ENCODE results near the gene CGNL1.

The CGNL1 gene

GRCh38 chr15:57460208-57460816, 84.0 kb downstream of the CGNL1 start:
- no peak for DNase-seq

- no peak for DNase-seq
Observed at GRCh38 chr15:57461541-57461940, 85.2 kb downstream of the CGNL1 start.

DNA sequence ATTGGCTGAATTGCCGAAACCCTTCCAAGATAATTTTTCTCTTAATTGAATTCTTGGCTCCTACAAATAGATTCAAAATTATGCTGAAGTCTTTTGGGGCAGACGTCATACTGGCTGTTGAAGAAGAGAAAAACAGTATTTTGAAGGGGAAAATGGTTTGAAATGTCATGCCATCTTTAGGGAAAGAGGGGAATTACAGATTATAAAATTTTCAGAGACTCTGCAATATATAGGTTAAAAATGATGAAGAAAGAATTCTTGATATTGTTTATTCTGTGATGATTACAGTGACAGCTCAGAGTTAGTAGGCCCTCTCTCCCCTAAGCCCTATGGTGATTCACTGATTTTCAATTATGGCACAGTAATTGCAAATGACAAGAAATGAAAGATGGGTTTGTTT, 86.1 kb downstream of the CGNL1 start:
- DNase-seq, result no peak

- no peak for DNase-seq
Observed at GRCh38 chr15:57463360-57463759, 87.1 kb downstream of the CGNL1 start.

- DNase-seq, result no peak
Observed at GRCh38 chr15:57464480-57464879, 88.2 kb downstream of the CGNL1 start.

DNA sequence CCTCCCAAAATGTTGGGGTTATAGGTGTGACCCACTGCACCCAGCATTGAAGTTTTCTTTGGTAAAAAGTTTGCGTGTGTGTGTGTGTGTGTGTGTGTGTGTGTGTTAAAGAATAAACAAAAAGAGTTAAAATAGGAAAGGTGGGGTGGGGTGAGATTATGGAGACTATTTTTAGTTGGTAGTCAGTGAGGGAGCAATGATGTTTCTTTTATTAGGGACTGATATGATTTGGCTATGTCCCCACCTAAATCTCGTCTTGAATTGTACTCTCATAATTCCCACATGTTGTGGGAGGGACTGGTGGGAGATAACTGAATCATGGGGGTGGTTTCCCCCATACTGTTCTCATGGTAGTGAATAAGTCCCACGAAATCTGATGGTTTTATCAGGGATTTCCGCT, 92.2 kb downstream of the CGNL1 start:
- DNase-seq, result no peak

GRCh38 chr15:57470543-57470942, 94.2 kb downstream of the CGNL1 start:
- DNase-seq, result no peak

GRCh38 chr15:57472861-57473260, 96.6 kb downstream of the CGNL1 start:
- DNase-seq, result no peak

DNA sequence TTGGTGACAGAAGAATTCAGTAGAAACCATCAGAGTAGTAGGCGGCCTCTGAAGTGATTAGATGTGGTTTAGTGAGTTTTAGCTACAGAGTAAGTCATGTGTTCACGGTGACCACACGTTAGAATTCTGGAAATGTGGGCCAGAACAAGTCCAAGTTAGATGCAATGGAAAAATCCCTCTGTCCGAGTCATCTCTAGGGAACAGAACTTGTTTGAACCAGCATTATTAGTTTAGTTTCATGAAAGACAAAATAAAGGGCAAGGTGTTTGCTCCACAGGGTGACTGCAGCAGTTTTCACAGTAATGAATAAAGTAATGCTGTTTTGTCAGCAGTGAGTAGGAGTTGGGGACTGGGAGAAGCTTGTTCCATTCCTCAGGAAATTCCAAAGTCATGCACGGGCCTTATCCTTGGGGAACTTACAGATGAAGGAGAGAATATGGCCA, 100.2 kb downstream of the CGNL1 start:
- no peak for DNase-seq

- no peak for DNase-seq
Observed at GRCh38 chr15:57477736-57478522, 101.6 kb downstream of the CGNL1 start.

DNA sequence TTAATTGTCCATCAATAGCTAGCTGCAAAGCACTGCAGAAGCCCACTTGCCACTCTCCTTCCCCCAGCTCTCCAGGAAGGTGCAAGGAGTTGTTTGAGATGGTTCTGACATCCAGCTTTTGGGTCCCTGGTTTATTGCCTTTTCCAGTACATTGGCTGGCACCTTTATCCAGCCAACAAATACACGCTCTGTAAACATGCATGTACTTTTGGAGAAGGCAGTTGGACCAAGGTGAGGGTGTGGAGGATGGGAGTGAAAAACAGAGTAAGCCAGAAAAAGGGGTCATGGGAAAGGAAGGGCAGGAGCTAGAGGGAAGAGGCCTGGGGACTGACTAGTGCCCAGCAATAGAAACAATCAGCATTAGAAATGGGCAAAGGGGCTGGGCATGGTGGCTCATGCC, 102.7 kb downstream of the CGNL1 start:
- DNase-seq, result no peak

GRCh38 chr15:57481038-57481705, 104.9 kb downstream of the CGNL1 start:
- DNase-seq, result no peak

- no peak for DNase-seq
Observed at GRCh38 chr15:57485869-57486268, 109.6 kb downstream of the CGNL1 start.

DNA sequence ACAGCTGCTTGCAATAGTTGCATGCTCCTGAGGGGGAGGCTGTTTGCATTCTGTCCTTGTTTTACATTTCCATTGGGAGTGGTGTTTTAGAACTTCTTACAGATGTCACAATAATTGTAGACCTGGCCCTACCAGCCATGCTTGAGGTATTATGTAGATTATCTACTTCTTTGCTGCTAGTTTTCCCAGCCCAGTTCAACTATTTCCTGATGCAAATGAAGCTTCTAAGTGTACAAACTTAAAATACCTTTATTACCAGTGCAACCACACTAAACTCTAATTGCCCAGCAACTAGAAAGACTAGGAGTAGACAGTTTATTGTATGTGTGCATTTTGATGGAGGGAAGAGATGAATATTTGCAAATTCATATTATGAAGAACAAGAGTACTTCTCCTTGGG, 110.5 kb downstream of the CGNL1 start:
- DNase-seq, result no peak

- no peak for DNase-seq
Observed at GRCh38 chr15:57489122-57489521, 112.8 kb downstream of the CGNL1 start.

GRCh38 chr15:57493351-57493750, 117.0 kb downstream of the CGNL1 start:
- DNase-seq, result no peak

- DNase-seq, result no peak
Observed at GRCh38 chr15:57494581-57494980, 118.3 kb downstream of the CGNL1 start.

DNA sequence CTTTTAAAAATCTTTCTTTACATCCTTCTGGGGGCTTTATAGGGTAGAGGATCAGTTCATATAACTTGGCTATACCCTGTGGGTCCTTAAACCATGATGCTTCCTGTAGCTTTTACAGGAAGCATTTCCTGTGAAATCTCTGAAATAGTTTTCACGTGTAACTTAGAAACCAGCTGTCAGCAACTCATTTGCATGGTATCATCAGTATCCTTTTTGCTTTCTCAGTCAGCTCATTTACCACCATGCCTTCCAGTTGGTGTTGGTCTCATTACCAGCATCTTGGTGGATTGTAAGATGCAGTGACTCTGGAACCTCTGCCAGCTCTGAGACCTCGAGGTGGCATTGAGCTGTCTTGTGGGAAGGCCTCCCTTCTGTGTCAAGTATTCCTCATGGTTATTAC, 118.7 kb downstream of the CGNL1 start:
- DNase-seq, result no peak

- DNase-seq, result no peak
Observed at GRCh38 chr15:57495554-57496165, 119.4 kb downstream of the CGNL1 start.

- no peak for DNase-seq
Observed at GRCh38 chr15:57496594-57496945, 120.3 kb downstream of the CGNL1 start.

DNA sequence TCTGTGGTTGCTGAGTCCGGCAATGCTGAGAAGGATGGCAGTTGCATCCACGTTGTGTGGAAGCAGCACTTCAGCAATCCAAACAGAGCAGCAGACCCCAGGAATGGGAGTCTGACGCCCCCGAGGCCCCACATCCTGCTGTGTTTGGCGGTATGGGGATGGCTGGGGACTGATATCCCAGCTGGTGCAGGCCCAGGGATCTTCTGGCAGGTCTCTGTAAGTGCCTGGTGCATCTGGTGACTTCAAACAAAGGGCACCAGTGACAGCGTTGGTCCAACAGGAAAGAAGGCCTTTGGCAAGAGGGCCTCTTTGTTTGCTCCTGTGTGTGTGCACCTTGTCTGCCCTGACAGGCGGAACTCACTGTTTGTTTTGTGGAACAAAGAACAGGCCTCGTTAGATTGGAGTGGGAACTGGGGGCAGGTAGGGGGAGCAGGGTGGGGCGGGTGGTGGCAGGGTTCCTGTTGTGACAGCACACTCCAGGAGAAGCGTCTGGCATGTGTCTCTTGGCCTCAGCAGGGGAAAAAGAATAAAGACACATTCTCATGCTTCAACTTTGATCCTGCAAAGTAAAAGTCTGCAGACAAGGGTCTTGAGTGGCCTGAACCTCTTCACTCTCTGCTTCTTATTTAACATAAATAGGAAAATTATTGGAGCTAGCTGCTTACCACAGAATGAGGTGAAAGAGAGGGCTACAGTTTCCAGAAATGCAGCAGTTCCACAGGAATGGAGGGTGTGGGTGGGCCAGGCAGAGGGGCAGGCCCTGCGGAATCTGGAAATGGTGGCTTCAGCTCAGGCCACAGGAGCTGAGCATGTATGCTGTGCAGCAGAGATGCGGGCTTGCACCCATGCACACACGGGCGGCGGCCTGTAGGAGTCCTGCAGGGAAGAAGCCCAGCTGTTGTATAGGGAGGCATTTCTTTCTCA, 120.9 kb downstream of the CGNL1 start:
- DNase-seq, result peak; percentile 78

- DNase-seq, result no peak
Observed at GRCh38 chr15:57500256-57500655, 124.0 kb downstream of the CGNL1 start.

Measured in NCI-H1436 (cell line).